Smooth muscle cell (in vitro differentiated cells): ENCODE data around the gene C9orf152. TPM values are rescaled to one million over a fixed set of nuclear protein-coding genes. Genes with fewer than 3 reads are reported as not detected.

Experiments used
- DNase-seq: peaks from one replicate; lab custom pipeline; 2025; ENCODE audit not compliant: unreplicated experiment; lab: John Stamatoyannopoulos, UW
- H2AFZ ChIP-seq: fragments of 200-600 bp; sonication (generic); 2 replicates; pipeline ENCODE4 v1.6.0; 2016; ENCODE audit warnings: antibody characterized with exemption, low read depth, mild to moderate bottlenecking
- H3F3A ChIP-seq: fragments of 200-600 bp; sonication (generic); 2 replicates; pipeline ENCODE4 v1.6.0; 2017; ENCODE audit warnings: antibody characterized with exemption, low read depth
- H3K27ac ChIP-seq: fragments of 200-600 bp; sonication (generic); 2 replicates; pipeline ENCODE4 v1.5.1; 2016; ENCODE audit warnings: low read depth, mild to moderate bottlenecking
- H3K27me3 ChIP-seq: fragments of 200-600 bp; sonication (generic); 2 replicates; pipeline ENCODE4 v1.6.1; 2016; ENCODE audit warnings: low read depth, mild to moderate bottlenecking
- H3K36me3 ChIP-seq: fragments of 200-600 bp; sonication (generic); 2 replicates; pipeline ENCODE4 v1.5.1; 2016; ENCODE audit warnings: low read depth
- H3K4me1 ChIP-seq: fragments of 200-600 bp; sonication (generic); 2 replicates; pipeline ENCODE4 v1.5.1; 2016; ENCODE audit warnings: low read depth
- H3K4me2 ChIP-seq: fragments of 200-600 bp; sonication (generic); 2 replicates; pipeline ENCODE4 v1.6.0; 2016; ENCODE audit warnings: mild to moderate bottlenecking
- H3K4me3 ChIP-seq: fragments of 200-600 bp; sonication (generic); 2 replicates; pipeline ENCODE4 v1.5.1; 2016; ENCODE audit warnings: mild to moderate bottlenecking
- H3K79me2 ChIP-seq: fragments of 200-600 bp; sonication (generic); 2 replicates; pipeline ENCODE4 v1.6.0; 2016; ENCODE audit warnings: low read depth, mild to moderate bottlenecking
- H3K9ac ChIP-seq: fragments of 200-600 bp; sonication (generic); 2 replicates; pipeline ENCODE4 v1.6.0; 2016; ENCODE audit warnings: low read depth
- H3K9me3 ChIP-seq: fragments of 200-600 bp; sonication (generic); replicated peaks from 2 replicates; pipeline ENCODE4 v1.5.1; 2016; ENCODE audit warnings: low read depth
- H4K20me1 ChIP-seq: fragments of 200-600 bp; sonication (generic); 2 replicates; pipeline ENCODE4 v1.6.0; 2016; ENCODE audit warnings: low read depth
- CTCF ChIP-seq: fragments of 200-600 bp; sonication (generic); IDR thresholded peaks from 2 replicates; pipeline ENCODE4 v1.5.1; 2017; ENCODE audit warnings: borderline replicate concordance, mild to moderate bottlenecking, antibody characterized with exemption; ENCODE audit not compliant: insufficient read depth, poor library complexity, severe bottlenecking
- WGBS: methylation state at CpG from one replicate; pipeline ENCODE4 v1.1.7; 2016; ENCODE audit warnings: low lambda C conversion rate; 5-methylcytosine and 5-hydroxymethylcytosine counted together
- polyA plus RNA-seq: library from polyadenylated mRNA; unstranded; fragments of >200 nt; fragmentation: Nextera tagmentation; extraction: Ambion mirVana; gene quantifications from 2 replicates; pipeline ENCODE4 v1.2.1, GENCODE V29; 2016
- total RNA-seq: library from RNA; depleted of rRNA; stranded (reverse); fragments of >200 nt; gene quantifications from 2 replicates; pipeline ENCODE4 v1.2.3, GENCODE V29; 2014

Gene C9orf152
- total and polyA plus RNA-seq, 2 experiments from 2014 or later = not detected

- no peak overlapping the region for H2AFZ ChIP-seq
- no peak for DNase-seq
- H3K36me3 ChIP-seq = no peaks in the 10 kb centered on the region
- H3K27ac ChIP-seq = no peak overlapping the region
- no peak overlapping the region for H3K9ac ChIP-seq
- no peak overlapping the region for H3K4me2 ChIP-seq
- no peaks in the 10 kb centered on the region for H3K9me3 ChIP-seq
- H3K79me2 ChIP-seq = peaks cover 46% of the 10 kb centered on the region
- no peaks in the 10 kb centered on the region for H3K4me1 ChIP-seq
- H3K27me3 ChIP-seq = no peaks in the 10 kb centered on the region
- no peaks in the 10 kb centered on the region for H3F3A ChIP-seq
- no peak for TF ChIP-seq CTCF
- no peak overlapping the region for H3K4me3 ChIP-seq
- 94% methylated on average over 4 of the region's 4 CpGs for WGBS
- peaks cover 98% of the 10 kb centered on the region for H4K20me1 ChIP-seq
Observed at GRCh38 chr9:110161940-110162339, 46.0 kb downstream of the C9orf152 start.

- no peak overlapping the region for H2AFZ ChIP-seq
- no peak for TF ChIP-seq CTCF
- no peak overlapping the region for H3K4me2 ChIP-seq
- peaks cover 99% of the 10 kb centered on the region for H4K20me1 ChIP-seq
- H3F3A ChIP-seq = no peaks in the 10 kb centered on the region
- no peaks in the 10 kb centered on the region for H3K9me3 ChIP-seq
- H3K27ac ChIP-seq = no peak overlapping the region
- no peak overlapping the region for H3K4me3 ChIP-seq
- H3K9ac ChIP-seq = no peak overlapping the region
- WGBS = 98% methylated on average over 7 of the region's 7 CpGs
- H3K27me3 ChIP-seq = no peaks in the 10 kb centered on the region
- H3K4me1 ChIP-seq = no peaks in the 10 kb centered on the region
- peaks cover 45% of the 10 kb centered on the region for H3K79me2 ChIP-seq
- no peak for DNase-seq
- no peaks in the 10 kb centered on the region for H3K36me3 ChIP-seq
Observed at GRCh38 chr9:110160685-110161084, 47.3 kb downstream of the C9orf152 start.

- Histone ChIP-seq H3K27ac (no peak overlapping the region), H3K36me3 (no peaks in the 10 kb centered on the region), H3K27me3 (no peaks in the 10 kb centered on the region), H2AFZ (no peak overlapping the region), H3K79me2 (peaks cover 46% of the 10 kb centered on the region), H3K4me1 (no peaks in the 10 kb centered on the region), H4K20me1 (peaks cover 99% of the 10 kb centered on the region), H3K9me3 (no peaks in the 10 kb centered on the region), H3F3A (no peaks in the 10 kb centered on the region), H3K4me2 (peak overlapping the region; percentile 28), H3K9ac (no peak overlapping the region), H3K4me3 (no peak overlapping the region)
- no peak for TF ChIP-seq CTCF
- DNase-seq = no peak
- WGBS = 63% methylated on average over 1 of the region's 1 CpG
Observed at GRCh38 chr9:110160123-110160522, 47.8 kb downstream of the C9orf152 start.
